GM18511 (cell line): ENCODE results near the gene IER5.

Experiments used
- ATAC-seq: cut with Tn5 transposase; IDR thresholded peaks from one replicate; pipeline ENCODE4 v1.9.1; 2021; ENCODE audit warnings: mild to moderate bottlenecking, moderate library complexity; ENCODE audit not compliant: unreplicated experiment

IER5 gene

DNA sequence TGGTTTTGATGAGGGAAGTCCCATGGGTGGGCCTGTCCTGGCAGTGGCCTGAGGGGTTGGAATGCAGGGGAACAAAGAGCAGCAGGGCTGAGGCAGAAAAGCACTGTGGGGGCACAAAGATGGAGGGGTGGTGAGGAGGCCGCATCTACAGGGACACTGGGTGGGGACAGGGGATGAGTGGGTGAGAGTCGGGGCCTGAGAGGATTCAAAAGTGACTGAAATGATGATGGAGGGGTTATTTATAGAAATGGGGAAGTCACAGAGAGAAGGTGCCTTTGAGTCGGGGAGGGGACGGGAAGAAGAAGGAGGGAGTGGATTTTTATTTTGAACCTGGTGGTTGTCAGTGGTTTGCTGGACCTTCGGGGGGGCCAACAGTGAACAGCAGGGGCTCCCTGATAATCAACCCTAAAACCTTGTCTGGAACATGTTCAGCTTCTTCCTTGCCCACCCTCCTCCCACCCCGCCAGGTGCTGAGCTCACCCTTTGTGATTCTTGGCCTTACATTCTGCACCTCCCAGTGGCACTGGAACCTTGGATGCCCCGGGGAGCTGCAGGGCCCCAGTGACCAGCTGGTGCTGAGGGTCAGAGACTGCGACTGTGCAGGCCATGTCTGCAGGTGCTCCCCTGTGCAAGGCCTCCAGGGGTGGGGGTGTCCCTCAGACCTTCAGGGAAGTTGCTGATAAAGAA lies 42.9 kb downstream of the IER5 start:
- peak; percentile 39 for ATAC-seq

DNA sequence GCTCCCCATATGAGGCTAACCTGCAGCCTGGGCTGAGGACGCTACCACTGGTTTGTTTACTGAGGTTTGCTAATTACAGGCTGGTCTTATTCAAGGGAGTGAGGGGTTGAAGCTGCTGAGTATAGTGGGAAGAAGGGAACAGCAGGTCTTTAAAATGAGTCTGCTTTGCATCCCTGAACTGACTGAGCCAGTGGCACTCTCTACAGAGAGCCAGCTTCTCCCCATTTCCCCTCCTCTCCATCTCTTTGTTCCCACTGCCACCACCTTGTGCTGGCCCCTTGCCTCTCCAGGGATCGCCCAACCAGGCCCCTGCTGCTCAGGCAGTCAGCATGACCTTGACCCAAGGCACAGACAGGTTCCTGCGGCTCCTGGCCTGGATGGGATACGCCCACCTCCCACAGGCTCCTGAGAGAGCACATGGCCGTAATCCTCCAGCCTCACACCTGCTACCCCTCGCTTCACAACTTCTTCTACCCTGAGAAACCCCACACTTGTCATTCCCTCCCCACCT lies 45.0 kb downstream of the IER5 start:
- no peak for ATAC-seq

DNA sequence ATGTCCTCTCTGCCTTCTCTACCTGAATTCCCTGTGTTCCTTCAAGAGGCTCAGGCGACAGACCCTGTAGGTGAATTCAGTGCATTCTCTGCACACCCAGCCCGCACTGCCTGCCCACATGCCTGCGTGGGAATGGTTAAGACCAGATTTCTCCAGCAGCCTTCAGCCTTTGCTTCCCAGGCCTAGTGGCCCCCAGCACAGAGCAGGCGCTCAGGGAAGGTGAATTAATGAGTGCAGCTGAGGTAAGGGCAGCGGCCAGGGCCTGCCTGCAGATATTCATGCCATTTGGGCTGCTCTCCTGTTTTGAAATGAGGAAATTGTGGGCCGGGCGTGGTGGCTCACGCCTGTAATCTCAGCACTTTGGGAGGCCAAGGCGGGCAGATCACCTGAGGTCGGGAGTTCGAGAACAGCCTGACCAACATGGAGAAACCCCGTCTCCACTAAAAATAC lies 45.5 kb downstream of the IER5 start:
- ATAC-seq, result no peak

DNA sequence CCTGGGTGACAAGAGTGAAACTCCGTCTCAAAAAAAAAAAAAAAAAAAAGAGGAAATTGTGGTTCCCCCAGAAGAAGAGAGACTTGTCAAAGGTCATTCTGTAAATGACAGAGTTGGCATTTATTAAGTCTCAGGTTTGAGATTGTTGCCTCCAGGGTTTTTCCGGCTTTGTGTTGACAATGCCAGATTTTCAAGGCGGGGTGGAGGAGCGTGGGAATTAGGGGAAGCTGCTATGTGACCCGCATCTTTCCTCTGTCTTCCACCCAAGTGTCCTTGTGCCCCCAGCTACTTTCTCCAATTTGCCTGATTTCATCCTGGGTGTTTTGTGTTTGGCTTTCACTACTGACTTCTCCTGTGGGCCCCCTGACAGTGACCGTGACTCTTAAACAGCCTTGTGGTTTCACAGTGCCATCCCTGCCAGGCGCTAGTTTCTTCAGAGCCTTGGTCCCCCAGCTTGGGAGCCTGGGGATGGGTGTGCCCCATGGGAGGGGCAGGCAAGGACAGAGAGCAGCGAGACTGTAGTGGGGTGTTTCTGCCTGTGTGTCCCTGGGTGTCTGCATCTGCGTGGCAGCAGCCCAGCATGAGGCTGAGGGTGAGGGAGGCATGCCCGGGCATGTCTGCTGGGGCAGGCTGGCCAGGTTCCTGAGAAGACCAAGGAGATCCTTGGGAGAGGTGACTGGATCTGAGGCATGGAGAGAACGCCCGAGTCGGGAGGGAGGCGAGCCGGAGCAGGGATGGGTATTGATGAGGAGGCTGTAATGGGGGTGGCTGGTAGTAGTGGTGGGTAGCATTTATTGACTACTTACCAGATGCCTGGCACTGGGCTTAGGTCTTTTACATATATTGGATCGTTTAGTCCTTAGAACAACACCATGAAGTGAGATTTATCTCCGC lies 46.3 kb downstream of the IER5 start:
- ATAC-seq, result peak; percentile 41

DNA sequence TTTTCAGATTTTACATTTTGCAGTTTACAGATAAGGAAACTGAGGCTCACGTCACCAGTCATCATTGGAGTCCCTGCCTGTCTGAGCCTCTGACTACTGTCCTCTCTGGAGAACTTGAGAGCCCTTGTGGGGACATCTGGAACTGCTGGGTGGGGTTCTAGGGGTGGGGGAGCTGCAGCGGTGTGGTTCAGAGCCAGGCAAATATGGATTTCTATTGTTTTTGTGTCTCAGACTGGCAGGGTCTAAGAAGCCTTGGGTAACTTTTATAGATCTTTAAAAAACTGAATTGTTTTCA lies 46.9 kb downstream of the IER5 start:
- ATAC-seq, result peak; percentile 28

DNA sequence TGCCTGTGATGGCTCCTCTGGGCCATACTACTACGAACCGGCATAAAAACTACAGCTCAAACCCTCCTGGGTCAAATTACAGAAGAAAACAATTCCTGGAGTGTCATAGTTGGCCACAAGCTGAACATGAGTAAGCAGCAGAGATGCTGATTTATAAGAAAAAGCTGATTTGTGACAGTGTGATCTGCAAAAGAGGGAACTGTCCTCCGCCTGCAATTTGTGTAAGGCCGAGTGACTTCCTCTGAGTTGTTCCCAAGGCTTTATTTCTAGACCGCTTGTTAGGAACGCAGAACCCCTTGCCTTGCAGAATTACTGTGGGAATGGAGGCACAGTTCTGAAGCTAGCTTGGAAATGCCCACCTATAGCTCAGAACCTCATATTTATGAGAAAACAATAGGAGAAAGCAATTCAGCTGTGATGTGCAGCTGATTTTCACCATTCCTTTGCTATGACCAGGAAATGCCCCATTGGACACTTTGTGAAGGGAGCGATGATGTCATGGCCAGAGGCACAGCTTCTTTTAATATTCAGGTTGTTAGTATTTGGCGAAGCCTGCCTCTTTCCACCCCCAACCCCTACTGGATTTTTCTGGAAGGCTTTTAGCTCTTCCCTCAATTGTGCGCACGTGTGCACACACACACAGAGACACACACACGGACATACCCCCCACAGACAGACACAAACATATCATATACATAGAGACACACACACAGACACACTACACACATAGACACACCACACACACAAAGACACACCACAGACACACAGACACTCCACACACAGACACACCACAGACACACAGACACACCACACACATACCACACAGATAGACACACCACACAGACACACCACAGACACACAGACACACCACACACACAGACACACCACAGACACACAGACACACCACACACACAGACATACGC lies 47.6 kb downstream of the IER5 start:
- ATAC-seq, result no peak

DNA sequence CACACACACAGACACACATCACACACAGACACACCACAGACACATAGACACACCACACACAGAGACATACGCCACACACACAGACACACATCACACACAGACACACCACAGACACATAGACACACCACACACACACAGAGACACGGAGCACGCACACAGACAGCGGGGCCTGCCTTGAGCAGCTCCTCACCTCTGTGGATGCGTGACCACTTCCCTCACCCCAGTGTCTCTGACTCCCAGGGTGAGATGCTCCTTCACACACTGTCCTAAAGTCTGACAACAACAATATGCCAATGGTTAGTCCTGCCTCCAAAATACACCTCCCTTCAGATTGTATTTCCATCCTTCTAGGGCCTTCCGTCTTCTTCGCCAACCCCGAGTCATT lies 48.2 kb downstream of the IER5 start:
- no peak for ATAC-seq

DNA sequence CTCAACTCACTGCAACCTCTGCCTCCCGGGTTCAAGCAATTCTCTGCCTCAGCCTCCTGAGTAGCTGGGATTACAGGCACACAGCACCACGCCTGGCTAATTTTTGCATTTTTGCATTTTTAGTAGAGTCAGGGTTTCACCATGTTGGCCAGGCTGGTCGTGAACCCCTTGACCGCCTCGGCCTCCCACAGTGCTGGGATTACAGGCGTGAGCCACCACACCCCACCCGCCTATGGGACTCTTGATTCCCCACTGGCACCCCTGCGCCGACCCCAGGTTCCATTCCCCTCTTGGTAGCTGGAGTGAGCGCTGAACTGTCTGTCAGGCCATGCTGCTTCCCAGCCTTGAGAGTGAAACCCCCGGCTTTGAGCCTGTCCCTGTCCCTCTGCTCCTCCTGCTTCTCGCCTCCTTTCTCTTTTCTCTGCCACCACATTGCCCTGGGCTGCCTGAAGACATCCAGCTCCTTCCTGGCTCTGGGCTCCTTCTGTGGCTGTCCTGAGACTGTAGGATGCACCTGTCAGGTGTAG lies 48.8 kb downstream of the IER5 start:
- no peak for ATAC-seq

DNA sequence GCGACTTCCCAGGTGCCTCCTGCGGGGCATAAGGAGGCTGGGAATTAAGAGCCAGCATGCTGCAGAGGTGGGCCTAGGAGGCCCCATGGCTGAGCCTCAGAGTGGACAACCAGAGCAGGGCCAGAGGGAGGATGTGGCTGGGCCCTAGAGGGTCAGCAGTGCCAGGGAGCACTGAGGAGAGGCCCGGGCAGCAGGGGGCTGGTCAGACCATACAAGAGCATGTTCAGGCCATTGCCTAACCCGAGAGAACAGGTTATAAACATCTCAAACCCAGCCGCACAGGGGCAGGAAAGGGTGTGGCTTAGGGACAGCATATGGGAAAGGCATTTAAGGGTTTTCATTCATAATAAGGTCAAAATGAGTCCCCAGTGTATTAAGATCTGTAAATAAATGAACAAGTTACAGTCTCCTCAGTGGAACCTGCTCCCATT lies 51.1 kb downstream of the IER5 start:
- ATAC-seq, result no peak

DNA sequence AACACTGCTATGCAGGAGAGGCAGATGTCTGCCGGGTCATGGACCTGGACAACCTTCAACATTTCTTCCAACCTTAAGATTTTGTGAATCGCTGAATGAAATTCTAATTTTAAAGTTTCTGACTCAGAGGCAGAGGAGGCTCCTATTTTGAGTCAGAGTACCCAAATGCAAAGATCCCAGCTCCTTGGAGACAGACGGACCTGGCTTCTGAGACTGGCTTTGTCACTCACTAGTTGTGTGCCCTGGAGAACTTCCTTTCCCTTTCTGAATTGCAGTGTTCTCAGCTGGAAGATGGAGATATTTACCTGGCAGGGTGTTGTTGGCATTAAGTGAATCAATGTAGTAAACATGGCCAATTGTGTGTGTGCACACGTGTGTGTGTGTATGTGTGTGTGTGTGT lies 51.9 kb downstream of the IER5 start:
- ATAC-seq, result no peak

DNA sequence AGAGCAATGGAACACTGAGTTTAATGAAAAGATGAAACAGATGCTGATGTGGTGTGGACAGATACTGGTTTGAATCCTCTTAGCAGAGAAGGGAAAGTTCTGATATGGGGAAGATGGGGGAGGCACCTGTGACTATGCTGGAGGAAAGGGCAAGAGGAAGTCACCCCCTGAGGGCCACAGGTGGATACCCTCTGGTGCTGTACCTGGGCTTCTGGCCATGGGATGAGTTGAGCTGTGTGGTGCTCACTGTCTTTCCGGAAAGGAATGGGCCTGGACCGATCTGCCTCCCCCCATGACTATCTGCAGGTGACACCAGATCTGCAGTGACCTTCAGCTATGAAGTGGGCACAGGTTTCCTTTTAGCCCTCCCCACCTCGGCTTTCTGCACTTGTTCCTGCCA lies 52.4 kb downstream of the IER5 start:
- no peak for ATAC-seq

DNA sequence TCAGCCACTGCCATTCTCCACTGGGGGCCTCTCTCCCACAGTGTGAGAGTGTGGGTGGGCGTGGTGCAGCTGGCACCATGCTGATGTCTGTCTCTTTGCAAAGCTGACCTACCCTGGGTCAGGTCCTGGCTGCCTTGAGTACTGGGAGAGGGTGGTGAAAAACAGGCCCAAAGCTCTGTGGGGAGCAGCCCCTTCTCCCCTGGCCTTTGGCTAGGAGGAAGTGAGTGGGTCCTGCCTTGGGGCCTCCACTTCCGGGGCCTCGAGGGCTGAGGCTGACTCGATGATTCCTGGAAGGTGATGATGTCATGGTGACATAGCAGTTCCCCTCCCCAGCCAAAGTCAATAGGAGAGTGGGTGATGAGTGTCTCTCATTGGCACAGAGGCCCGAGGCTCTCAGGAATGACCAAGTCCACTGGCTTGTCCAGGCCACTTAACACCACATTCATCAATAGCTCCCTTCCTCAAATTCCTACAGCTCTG lies 53.0 kb downstream of the IER5 start:
- no peak for ATAC-seq
